Epithelial cell of proximal tubule (primary cell): Measurements from ENCODE around the gene ZDHHC11B. TPM values are rescaled to one million over a fixed set of nuclear protein-coding genes. Genes with fewer than 3 reads are reported as not detected.
A peak's percentile ranks its signal among the peaks of the same experiment; 100 is the strongest.

Experiments
- DNase-seq: peaks from one replicate; pipeline ENCODE4 v3.0.0-alpha.2; 2011; ENCODE audit warnings: low read depth
- H3K4me3 ChIP-seq: 2 replicates; pipeline ENCODE4 v1.5.1; 2011; ENCODE audit warnings: low read depth, mild to moderate bottlenecking, low read length
- CTCF ChIP-seq: conservative IDR thresholded peaks from 2 replicates; pipeline ENCODE4 v1.5.1; 2012; ENCODE audit warnings: low read depth, mild to moderate bottlenecking, low read length
- total RNA-seq: library from RNA; depleted of rRNA; stranded (reverse); fragments of >200 nt; gene quantifications from 2 replicates; pipeline ENCODE4 v1.2.3, GENCODE V29; 2015

ZDHHC11B gene
- total RNA-seq, 1 donor from 2014 or later: not detected

GRCh38 chr5:675111-675870 lies 109.2 kb downstream of the ZDHHC11B start:
- DNase-seq: no peak
- TF ChIP-seq CTCF: no peak
- H3K4me3 ChIP-seq: no peak overlapping the region

GRCh38 chr5:674630-675011 lies 109.9 kb downstream of the ZDHHC11B start:
- DNase-seq: no peak
- TF ChIP-seq CTCF: no peak
- no peak overlapping the region for H3K4me3 ChIP-seq

GRCh38 chr5:673831-674629 lies 110.5 kb downstream of the ZDHHC11B start:
- DNase-seq: no peak

GRCh38 chr5:673161-673830 lies 111.2 kb downstream of the ZDHHC11B start:
- no peak for TF ChIP-seq CTCF
- DNase-seq: no peak
- peak overlapping the region; percentile 3 for H3K4me3 ChIP-seq

More at GRCh38 chr5:673831-674629, 110.5 kb downstream of the ZDHHC11B start:
- H3K4me3 ChIP-seq: no peak overlapping the region
- no peak for TF ChIP-seq CTCF

- TF ChIP-seq CTCF: no peak
- H3K4me3 ChIP-seq: peak overlapping the region; percentile 44
- peak; percentile 77 for DNase-seq
These were observed 112.0 kb downstream of the ZDHHC11B start for GRCh38 chr5:672329-673160.
